HepG2 (cell line): Measurements from ENCODE around the gene NOP9. TPM values are rescaled to one million over a fixed set of nuclear protein-coding genes. Genes with fewer than 3 reads are reported as not detected.
A peak's percentile ranks its signal among the peaks of the same experiment; 100 is the strongest.

ENCODE experiments used
- ATF6 ChIP-seq: sonication (generic); formaldehyde crosslinking; conservative IDR thresholded peaks from 2 replicates; pipeline ENCODE4 v1.4.0; 2020; ENCODE audit warnings: missing genetic modification reagents
- CBFB ChIP-seq: sonication (generic); formaldehyde crosslinking; IDR thresholded peaks from 2 replicates; pipeline ENCODE4 v1.4.0; 2020; ENCODE audit warnings: missing genetic modification reagents
- FIP1L1 ChIP-seq: fragments of 200-400 bp; formaldehyde crosslinking; IDR thresholded peaks from 2 replicates; pipeline ENCODE4 v1.6.1; 2018; ENCODE audit warnings: low read depth, mild to moderate bottlenecking, low read length, moderate library complexity, borderline replicate concordance; ENCODE audit not compliant: insufficient read depth
- GABPB1 ChIP-seq: IDR thresholded peaks from 2 replicates; pipeline ENCODE4 v1.6.1; 2016; ENCODE audit warnings: mild to moderate bottlenecking, missing genetic modification reagents, moderate library complexity, missing compliant biosample characterization
- GRHL1 ChIP-seq: sonication (generic); formaldehyde crosslinking; conservative IDR thresholded peaks from 2 replicates; pipeline ENCODE4 v1.8.0; 2022; ENCODE audit warnings: missing genetic modification reagents
- HNF4A ChIP-seq: sonication (generic); formaldehyde crosslinking; IDR thresholded peaks from 2 replicates; pipeline ENCODE4 v1.4.0; 2020; ENCODE audit warnings: missing genetic modification reagents
- ISL2 ChIP-seq: sonication (generic); formaldehyde crosslinking; IDR thresholded peaks from 2 replicates; pipeline ENCODE4 v1.5.0; 2020; ENCODE audit warnings: missing genetic modification reagents
- JUN ChIP-seq: sonication (generic); formaldehyde crosslinking; IDR thresholded peaks from 2 replicates; pipeline ENCODE4 v1.4.0; 2020; ENCODE audit warnings: mild to moderate bottlenecking, missing genetic modification reagents
- KDM2A ChIP-seq: sonication (generic); formaldehyde crosslinking; IDR thresholded peaks from 2 replicates; pipeline ENCODE4 v1.4.0; 2020; ENCODE audit warnings: low read depth, missing genetic modification reagents, borderline replicate concordance
- MXD1 ChIP-seq: sonication (generic); formaldehyde crosslinking; IDR thresholded peaks from 2 replicates; pipeline ENCODE4 v1.4.0; 2020; ENCODE audit warnings: mild to moderate bottlenecking, missing genetic modification reagents
- NFYC ChIP-seq: IDR thresholded peaks from 2 replicates; pipeline ENCODE4 v1.6.1; 2016; ENCODE audit warnings: missing genetic modification reagents, missing compliant biosample characterization
- NPAS2 ChIP-seq: sonication (generic); formaldehyde crosslinking; IDR thresholded peaks from 2 replicates; pipeline ENCODE4 v1.8.0; 2022; ENCODE audit warnings: mild to moderate bottlenecking, missing genetic modification reagents, borderline replicate concordance
- SIX4 ChIP-seq: sonication (generic); formaldehyde crosslinking; IDR thresholded peaks from 2 replicates; pipeline ENCODE4 v1.4.0; 2020; ENCODE audit warnings: missing genetic modification reagents
- SOX13 ChIP-seq, 3 experiments: fragments of 450-650 bp in 1 of 3; sonication (generic) in 1 of 3; formaldehyde crosslinking in 1 of 3; IDR thresholded peaks in 2 of 3; conservative IDR thresholded peaks in 1 of 3; 2 replicates each; pipeline versions ENCODE4 v1.5.0 to v1.6.1; 2016 to 2020; ENCODE audit warnings: antibody characterized with exemption in 1 of 3, mild to moderate bottlenecking in 1 of 3, missing compliant biosample characterization in 1 of 3, missing genetic modification reagents in 1 of 3, moderate library complexity in 1 of 3
- TP53 ChIP-seq: sonication (generic); formaldehyde crosslinking; conservative IDR thresholded peaks from 2 replicates; pipeline ENCODE4 v1.4.0; 2020; ENCODE audit warnings: missing genetic modification reagents
- ZBTB20 ChIP-seq: sonication (generic); formaldehyde crosslinking; IDR thresholded peaks from 2 replicates; pipeline ENCODE4 v1.8.1; 2023; ENCODE audit warnings: missing genetic modification reagents, low read depth, mild to moderate bottlenecking, borderline replicate concordance
- ZNF18 ChIP-seq: sonication (generic); formaldehyde crosslinking; IDR thresholded peaks from 2 replicates; pipeline ENCODE4 v1.8.0; 2022; ENCODE audit warnings: mild to moderate bottlenecking, missing genetic modification reagents; ENCODE audit not compliant: insufficient replicate concordance
- ZNF292 ChIP-seq: sonication (generic); formaldehyde crosslinking; IDR thresholded peaks from 2 replicates; pipeline ENCODE4 v1.8.1; 2022; ENCODE audit warnings: mild to moderate bottlenecking, low read depth, missing genetic modification reagents, borderline replicate concordance
- ZNF430 ChIP-seq: sonication (generic); formaldehyde crosslinking; IDR thresholded peaks from 2 replicates; pipeline ENCODE4 v1.9.0; 2021; ENCODE audit warnings: mild to moderate bottlenecking, missing genetic modification reagents
- ZNF530 ChIP-seq: sonication (generic); formaldehyde crosslinking; IDR thresholded peaks from 2 replicates; pipeline ENCODE4 v1.5.0; 2020; ENCODE audit warnings: low read depth, mild to moderate bottlenecking, missing genetic modification reagents
- ZNF556 ChIP-seq: sonication (generic); formaldehyde crosslinking; IDR thresholded peaks from 2 replicates; pipeline ENCODE4 v1.4.0; 2020; ENCODE audit warnings: mild to moderate bottlenecking, missing genetic modification reagents, borderline replicate concordance
- ZNF619 ChIP-seq: sonication (generic); formaldehyde crosslinking; IDR thresholded peaks from 2 replicates; pipeline ENCODE4 v1.4.0; 2020; ENCODE audit warnings: mild to moderate bottlenecking, missing genetic modification reagents
- ZZZ3 ChIP-seq: sonication (generic); formaldehyde crosslinking; IDR thresholded peaks from 2 replicates; pipeline ENCODE4 v1.4.0; 2020; ENCODE audit warnings: missing genetic modification reagents, mild to moderate bottlenecking, borderline replicate concordance
- polyA plus RNA-seq, 8 experiments: library from polyadenylated mRNA; depleted of rRNA in 3 of 8; stranded (reverse) in 7 of 8; unstranded in 1 of 8; fragments of >200 nt; fragmentation: Illumina TruSeq in 4 of 8; extraction: Trizol in 4 of 8; gene quantifications; 2 replicates each; pipeline versions ENCODE4 v1.2.1 to v1.2.3, GENCODE V29; 2011 to 2016; ENCODE audit warnings: low read depth in 4 of 8, missing spikeins in 1 of 8, mixed read lengths in 1 of 8; ENCODE audit not compliant: insufficient read depth in 1 of 8
- total RNA-seq, 5 experiments: library from RNA; depleted of rRNA; stranded (reverse); fragments of >200 nt; fragmentation: Illumina TruSeq; extraction: Trizol; gene quantifications; 2 replicates each; pipeline ENCODE4 v1.2.3, GENCODE V29; 2016; ENCODE audit warnings: low read depth in 1 of 5

The NOP9 gene
- total and polyA plus RNA-seq, 2 of the 13 experiments (the other 11 are each of a cell fraction or from before 2014, with no cell fraction given), result 24.5 to 61.6 TPM

- TF ChIP-seq KDM2A (CRISPR knock-in tag), result no peak
- TF ChIP-seq NPAS2 (CRISPR knock-in tag), result no peak
- TF ChIP-seq ZNF530 (CRISPR knock-in tag), result no peak
- peak; percentile 77 for TF ChIP-seq ZNF619 (CRISPR knock-in tag)
- peak; percentile 79 for TF ChIP-seq ZNF430
- TF ChIP-seq MXD1 (CRISPR knock-in tag), result 0 out of 2 replicates have a peak, but pooled peaks have one; percentile 37
- TF ChIP-seq ATF6, result no peak
- no peak for TF ChIP-seq SIX4 (CRISPR knock-in tag)
- TF ChIP-seq ISL2 (CRISPR knock-in tag), result no peak
- TF ChIP-seq CBFB (CRISPR knock-in tag), result no peak
- TF ChIP-seq SOX13 (IDR thresholded peaks at IDR 0.05), result no peak; the same call in 1 of the 2 replicates
- TF ChIP-seq SOX13 (CRISPR knock-in tag; conservative IDR thresholded peaks at IDR 0.05 in 1 of 2, IDR thresholded peaks at IDR 0.05 in 1 of 2), result peak in 1 of 2 experiments; percentile 51; a peak in 2 of 4 replicates
- TF ChIP-seq JUN, result no peak
- no peak for TF ChIP-seq FIP1L1
- no peak for TF ChIP-seq TP53 (CRISPR knock-in tag)
- no peak for TF ChIP-seq ZNF556
- TF ChIP-seq ZBTB20 (CRISPR knock-in tag), result no peak
- TF ChIP-seq ZNF18, result no peak
- 0 out of 2 replicates have a peak, but pooled peaks have one; percentile 12 for TF ChIP-seq GABPB1 (CRISPR knock-in tag)
- no peak for TF ChIP-seq ZZZ3 (CRISPR knock-in tag)
- TF ChIP-seq ZNF292 (CRISPR knock-in tag), result no peak
- peak; percentile 95 for TF ChIP-seq HNF4A (CRISPR knock-in tag)
- TF ChIP-seq NFYC, result no peak
- TF ChIP-seq GRHL1 (CRISPR knock-in tag), result no peak
These were observed 43.5 kb upstream of the NOP9 start (continued) for GRCh38 chr14:24255931-24256711.
